GM18909 (cell line): ENCODE results near the gene CTBP2.

Source experiments
- ATAC-seq: cut with Tn5 transposase; IDR thresholded peaks from one replicate; pipeline ENCODE4 v1.9.1; 2021; ENCODE audit warnings: mild to moderate bottlenecking; ENCODE audit not compliant: unreplicated experiment, poor library complexity

Gene CTBP2

GRCh38 chr10:125147971-125148439 lies 12.4 kb downstream of the CTBP2 start:
- no peak for ATAC-seq

- ATAC-seq: no peak
Observed at GRCh38 chr10:125146791-125147579, 13.4 kb downstream of the CTBP2 start.

GRCh38 chr10:125145636-125146035 lies 14.7 kb downstream of the CTBP2 start:
- no peak for ATAC-seq

DNA sequence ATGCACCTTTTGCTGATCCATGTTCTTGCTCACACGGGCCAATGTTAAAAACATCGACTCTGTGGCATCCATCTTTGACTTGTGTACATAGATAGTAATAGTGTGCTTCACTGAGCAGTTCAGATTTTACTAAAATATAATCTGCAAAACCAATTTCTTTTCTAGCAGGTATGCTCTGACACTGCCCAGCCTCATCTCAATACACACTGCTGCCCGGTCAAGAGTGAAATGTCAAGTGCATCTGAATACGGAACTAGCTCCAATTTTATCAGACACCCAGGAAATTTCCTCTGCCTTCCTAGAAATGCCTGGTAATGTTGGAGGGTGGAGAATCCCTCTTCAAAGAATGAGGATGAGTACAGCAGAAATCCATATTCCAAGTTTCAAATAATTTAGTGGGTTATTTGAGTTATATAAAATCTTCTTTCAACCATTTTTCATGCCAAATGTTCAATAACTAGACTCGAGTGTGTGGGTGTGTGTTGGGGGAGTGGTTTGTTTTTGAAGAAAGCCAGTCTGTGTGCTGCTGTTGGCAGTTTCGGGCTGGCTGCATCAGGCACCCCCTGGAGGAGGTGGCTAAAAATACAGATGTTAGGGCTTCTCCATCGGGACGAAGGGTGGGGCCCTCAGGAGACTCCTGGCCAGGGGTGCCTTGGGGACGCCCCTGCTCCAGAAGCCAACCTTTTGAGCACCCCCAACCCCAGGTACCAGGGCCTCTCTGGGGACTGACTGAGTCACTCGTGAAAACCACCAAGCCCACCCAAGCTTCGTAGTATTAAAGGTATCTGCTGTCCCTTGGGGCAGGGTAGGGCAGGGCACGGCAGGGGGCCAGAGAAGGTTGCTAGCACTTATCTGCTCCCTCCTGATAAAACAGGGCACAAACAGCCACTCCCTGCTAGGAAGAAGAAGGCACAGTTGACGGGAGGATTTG lies 15.4 kb downstream of the CTBP2 start:
- ATAC-seq: no peak

- ATAC-seq: no peak
Observed at GRCh38 chr10:125144206-125144605, 16.2 kb downstream of the CTBP2 start.

GRCh38 chr10:125142946-125143345 lies 17.4 kb downstream of the CTBP2 start:
- ATAC-seq: no peak

GRCh38 chr10:125141860-125142484 lies 18.4 kb downstream of the CTBP2 start:
- ATAC-seq: no peak

DNA sequence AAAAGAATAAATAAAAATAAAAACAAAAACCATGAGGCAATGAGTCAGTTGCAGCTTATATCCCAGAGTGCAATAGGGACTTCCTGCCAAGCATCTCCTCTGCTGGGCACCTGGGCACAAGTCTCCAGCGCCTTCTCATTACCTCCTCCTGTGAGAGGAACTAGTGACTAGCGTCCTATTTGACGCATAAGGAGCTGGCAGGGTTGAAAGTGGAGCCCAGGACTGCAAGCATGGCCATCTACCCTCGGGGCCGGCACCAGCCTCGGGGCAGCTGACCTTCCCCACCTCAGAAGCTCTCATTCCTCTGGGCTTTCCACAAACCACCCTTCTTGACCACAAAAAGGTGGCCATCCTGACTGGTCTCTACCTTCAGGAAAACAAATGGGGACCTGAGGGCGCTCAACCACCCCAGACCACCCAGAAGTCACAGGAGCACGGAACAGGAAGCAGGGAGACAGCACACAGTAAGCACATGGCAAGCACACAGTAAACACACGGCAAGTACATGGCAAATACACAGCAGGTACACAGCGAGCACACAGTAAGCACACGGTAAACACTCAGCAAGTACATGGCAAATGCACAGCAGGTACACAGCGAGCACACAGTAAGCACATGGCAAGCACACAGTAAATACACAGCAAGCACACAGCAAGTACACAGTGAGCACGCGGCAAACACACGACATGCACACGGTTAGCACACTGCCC lies 19.1 kb downstream of the CTBP2 start:
- ATAC-seq: no peak

- no peak for ATAC-seq
Observed at GRCh38 chr10:125140151-125140550, 20.2 kb downstream of the CTBP2 start.

GRCh38 chr10:125137601-125138438 lies 22.5 kb downstream of the CTBP2 start:
- ATAC-seq: no peak

DNA sequence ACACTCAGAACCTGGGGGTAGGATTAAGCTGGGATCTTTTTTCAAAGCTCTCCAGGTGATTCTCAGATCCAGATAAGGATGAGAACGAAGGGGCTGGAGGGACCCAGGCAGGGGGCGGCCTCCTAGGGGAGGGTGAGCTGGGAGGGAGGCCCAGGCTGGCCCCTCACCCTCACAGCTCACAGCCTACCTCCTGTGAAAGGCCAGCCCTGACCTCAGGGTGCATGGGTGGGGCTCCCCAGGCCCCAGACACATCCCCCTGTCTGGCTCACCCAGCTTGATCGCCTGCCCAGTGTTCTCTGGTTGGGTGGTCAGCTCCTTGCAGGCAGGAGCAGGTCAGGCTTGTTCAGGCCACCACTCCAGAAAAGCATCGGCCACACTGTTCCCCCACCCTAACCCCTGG lies 24.3 kb downstream of the CTBP2 start:
- no peak for ATAC-seq

- no peak for ATAC-seq
Observed at GRCh38 chr10:125135771-125136035, 24.7 kb downstream of the CTBP2 start.

DNA sequence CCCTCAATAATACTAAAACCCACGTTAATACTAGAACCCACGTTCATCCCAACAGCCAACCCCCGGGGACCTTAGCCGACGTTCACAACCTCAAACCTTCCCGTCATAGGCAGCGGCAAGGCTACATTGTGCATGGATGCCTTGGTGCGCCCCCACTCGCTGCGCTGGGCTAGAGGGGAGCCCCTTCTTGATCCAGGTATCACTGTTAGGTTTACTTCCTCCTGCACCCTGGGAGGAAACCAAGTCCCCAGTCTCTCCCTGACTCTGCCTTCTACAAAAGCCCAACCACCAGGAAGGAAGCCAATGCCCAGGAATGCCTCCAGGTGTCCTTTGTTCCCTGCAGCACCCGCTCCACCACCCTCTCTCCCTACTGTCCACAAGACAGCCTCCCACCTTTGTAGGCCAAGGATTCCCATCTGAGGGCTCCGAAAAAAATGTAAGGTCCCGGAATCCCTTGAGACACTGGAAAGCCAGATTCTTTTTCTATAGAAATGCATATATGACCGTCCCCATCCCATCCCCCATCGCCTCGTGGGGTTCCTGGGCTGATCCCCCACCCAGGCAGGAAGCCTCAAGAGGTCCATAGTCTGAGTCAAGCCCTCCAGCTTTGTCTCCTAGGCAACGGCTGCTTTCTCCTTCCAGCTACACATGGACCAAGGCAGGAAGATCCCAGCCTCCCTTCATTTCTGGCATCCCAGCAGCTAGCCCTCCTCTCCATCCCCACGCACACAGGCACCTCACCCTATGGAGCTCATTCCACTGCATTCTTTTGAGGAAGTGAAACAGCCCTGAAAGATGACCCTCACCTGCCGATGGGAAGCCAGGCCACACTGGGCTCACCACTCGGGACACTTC lies 25.2 kb downstream of the CTBP2 start:
- ATAC-seq: no peak

DNA sequence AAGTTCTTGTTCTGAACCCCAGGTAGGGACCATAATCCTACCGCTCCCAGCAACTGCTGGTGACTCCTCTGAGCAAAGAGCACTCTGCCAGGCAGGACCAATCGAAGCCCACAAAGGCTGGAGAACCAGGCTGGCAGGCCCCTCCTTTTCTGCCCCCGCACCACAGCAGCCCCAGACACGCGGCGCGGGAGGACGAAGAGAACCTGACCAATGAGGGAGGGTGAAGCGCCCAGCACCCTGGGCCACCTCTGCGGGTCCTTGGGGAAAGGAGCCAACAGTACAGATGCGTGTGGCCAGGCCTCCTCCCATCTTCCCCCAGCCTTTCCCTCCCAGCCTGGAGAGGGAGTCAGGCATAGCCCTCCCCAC lies 25.9 kb downstream of the CTBP2 start:
- ATAC-seq: no peak

DNA sequence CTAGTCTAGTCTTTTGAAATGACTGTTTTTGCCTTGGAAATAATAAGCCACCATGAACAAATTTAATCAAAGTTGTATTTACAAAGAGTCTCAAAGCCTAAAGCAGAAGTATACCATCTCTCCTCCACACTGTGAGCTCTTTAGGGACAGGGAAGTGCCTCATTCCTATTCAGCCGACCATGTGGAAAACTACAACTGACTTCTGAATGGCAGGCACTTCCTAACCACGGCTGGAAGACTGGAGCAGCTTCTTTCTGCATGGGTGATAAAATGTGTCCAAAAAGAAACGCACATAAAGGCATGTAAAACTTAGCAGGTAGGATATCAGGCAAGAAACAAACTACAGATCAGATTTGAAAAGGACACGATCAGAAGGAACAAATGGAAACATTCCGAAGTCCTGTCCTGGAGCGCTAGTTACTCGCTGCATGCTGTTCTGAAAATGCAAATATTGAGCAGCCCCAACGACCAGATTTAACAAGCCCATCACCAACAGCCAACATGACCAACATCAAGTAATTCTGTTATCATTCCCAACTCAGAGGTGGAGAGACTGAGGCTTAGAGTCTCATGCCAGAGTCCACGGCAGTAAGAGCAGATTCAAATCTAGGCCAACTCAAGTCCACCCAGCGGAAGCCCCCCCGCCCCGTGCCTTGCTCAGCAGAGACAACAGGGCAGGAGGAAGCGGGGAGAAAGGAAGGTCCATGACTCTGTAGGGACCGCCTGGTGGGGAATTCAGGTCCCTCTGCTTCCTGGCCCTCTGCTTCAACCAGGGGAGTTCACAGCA lies 26.5 kb downstream of the CTBP2 start:
- no peak for ATAC-seq

- no peak for ATAC-seq
Observed at GRCh38 chr10:125132344-125132743, 28.0 kb downstream of the CTBP2 start.

- ATAC-seq: no peak
Observed at GRCh38 chr10:125130916-125131315, 29.4 kb downstream of the CTBP2 start.

- ATAC-seq: no peak
Observed at GRCh38 chr10:125130260-125130659, 30.1 kb downstream of the CTBP2 start.
